Retinal pigment epithelial cell (primary cell): ENCODE results near the gene PRODH.
"Not testable (repeated sequence)": the region's sequence is repeated elsewhere in the genome, so short reads cannot be mapped to it uniquely, and the experiment has no call there.

Experiments
- DNase-seq: peaks from one replicate; pipeline ENCODE4 v3.0.0-alpha.2; 2010; ENCODE audit warnings: low read depth
- H3K4me3 ChIP-seq: 2 replicates; pipeline ENCODE4 v1.5.1; 2011; ENCODE audit warnings: mild to moderate bottlenecking, low read length, control low read depth, moderate library complexity
- TF ChIP-seq, protein P1 (sequence below): conservative IDR thresholded peaks from 2 replicates; pipeline ENCODE4 v1.5.1; 2011; ENCODE audit warnings: low read depth, low read length, control low read depth, inconsistent platforms

The PRODH gene

DNA sequence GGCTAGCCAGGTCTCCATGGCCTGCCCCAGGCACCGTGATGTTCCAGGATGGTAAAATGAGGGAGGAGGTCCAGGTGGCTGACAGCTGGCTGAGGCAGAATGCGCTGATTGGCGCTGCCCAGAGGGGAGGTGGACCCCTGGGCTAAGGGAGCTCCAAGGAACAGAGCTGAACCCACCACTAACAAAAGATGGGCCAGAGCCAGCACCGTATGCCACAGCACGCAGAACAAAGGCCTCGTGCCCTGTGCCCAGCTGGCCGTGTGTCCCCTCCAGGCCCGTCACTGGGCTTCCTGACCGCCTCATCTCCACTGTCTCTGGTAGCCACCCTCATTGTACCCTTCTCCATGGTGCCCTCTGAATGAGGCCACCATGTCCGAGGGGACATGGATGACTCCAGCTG is 19.6 kb upstream of the PRODH start:
- TF ChIP-seq, protein P1, sequence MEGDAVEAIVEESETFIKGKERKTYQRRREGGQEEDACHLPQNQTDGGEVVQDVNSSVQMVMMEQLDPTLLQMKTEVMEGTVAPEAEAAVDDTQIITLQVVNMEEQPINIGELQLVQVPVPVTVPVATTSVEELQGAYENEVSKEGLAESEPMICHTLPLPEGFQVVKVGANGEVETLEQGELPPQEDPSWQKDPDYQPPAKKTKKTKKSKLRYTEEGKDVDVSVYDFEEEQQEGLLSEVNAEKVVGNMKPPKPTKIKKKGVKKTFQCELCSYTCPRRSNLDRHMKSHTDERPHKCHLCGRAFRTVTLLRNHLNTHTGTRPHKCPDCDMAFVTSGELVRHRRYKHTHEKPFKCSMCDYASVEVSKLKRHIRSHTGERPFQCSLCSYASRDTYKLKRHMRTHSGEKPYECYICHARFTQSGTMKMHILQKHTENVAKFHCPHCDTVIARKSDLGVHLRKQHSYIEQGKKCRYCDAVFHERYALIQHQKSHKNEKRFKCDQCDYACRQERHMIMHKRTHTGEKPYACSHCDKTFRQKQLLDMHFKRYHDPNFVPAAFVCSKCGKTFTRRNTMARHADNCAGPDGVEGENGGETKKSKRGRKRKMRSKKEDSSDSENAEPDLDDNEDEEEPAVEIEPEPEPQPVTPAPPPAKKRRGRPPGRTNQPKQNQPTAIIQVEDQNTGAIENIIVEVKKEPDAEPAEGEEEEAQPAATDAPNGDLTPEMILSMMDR = no peak
- no peak for DNase-seq
- no peak overlapping the region for H3K4me3 ChIP-seq

DNA sequence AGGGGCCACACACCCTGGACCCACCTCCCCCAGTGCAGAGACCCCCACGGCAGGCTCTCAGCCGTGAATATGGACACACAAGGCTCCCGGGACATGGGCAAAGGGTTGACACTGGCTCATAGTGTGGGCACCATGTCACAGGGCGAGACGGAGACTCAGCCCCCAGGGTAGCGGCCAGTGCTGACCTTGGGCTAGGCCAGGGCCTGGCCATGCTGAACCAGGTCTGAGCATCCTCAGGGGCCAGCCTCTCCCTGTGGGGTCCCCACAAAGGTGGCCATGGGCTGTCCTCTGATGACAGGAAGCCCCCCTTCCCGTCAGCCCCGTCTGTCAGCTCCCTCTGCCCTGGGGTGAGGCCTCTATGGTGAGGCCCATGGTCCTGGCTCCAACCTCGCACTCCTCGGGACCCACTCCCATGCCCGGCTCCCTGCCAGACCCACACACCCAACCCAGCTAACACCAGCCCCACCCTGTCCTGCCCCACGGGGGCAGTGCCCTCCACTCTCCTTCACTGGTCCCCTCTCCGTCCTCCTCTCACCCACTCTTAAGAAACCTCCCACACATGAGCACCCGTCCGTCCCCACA is 19.0 kb upstream of the PRODH start:
- no peak overlapping the region for H3K4me3 ChIP-seq
- no peak for DNase-seq
- TF ChIP-seq, protein P1 = no peak

DNA sequence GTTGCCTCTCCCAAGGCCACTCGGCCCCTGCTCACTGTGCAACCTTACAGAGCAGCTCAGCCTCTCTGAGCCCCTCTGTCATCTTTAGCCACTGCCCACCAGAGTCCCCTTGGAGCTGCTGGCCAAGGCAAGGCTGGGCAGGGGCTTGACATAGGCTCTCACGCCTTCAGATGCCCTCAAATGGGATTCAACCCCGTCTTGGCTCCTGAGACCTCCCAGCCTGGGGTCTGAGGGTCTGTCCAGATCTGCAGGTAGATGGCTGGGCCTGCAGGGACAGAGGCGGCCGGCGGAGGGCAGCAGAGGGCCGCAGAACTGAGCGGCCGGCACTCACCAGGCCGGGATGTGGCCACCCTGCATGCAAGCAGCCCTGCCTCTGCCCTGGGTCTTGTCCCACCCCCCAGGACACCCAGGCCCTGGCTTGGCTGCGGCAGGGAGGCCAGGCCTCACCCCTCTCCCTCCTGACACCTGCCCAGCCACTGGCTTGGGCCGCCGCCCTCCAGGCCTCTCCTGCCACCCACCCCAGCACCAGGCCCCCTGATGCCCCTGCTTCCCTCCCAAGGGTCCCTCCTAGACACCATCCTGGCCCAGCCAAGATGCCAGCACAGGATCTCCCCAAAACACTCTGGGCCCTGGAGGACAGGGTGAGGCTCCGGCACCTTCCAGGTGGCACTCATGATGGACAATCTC is 18.4 kb upstream of the PRODH start:
- TF ChIP-seq, protein P1 = peak; percentile 84
- not testable (repeated sequence) for H3K4me3 ChIP-seq, DNase-seq

DNA sequence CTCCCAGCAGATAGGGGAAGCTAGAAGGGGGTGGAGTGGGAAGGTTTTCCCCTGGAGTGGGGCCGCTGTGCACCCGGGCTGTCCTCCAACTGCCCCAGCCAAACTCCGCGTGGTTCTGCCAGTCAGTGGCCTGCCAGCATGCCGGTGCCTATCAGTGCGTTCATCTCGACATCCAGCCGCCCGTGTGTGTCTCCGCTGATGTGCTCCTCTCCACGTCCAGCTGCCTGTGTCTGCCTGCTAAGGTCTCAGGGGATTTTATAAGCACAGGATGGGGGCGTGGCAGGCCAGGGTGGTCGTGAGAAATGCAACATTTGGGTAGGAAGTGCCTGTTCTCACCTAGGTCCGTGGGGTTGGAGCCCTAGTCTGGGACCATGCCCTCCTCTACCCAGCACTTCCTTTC is 17.0 kb upstream of the PRODH start:
- not testable (repeated sequence) for DNase-seq, H3K4me3 ChIP-seq

DNA sequence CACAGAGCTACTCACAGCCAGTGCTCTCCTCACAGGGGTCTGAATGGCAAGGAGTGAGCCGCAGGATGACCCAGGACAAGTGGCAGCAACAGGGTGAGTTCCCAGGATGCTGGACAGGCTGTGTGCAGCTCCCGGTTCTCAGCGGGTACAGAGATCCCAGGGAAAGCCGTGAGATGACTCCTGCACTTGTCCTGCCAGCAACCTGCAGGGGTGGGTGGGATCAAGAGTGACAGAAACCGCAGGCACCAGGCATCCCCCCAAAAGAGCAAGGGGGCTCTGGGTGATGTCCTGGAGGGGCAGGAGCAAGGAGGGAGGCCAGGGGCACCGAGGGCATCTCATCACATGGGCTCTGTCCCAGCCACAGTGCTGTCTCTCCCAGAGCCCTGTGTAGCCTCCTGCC is 15.9 kb upstream of the PRODH start:
- no peak for DNase-seq
- no peak overlapping the region for H3K4me3 ChIP-seq
- TF ChIP-seq, protein P1 = no peak

DNA sequence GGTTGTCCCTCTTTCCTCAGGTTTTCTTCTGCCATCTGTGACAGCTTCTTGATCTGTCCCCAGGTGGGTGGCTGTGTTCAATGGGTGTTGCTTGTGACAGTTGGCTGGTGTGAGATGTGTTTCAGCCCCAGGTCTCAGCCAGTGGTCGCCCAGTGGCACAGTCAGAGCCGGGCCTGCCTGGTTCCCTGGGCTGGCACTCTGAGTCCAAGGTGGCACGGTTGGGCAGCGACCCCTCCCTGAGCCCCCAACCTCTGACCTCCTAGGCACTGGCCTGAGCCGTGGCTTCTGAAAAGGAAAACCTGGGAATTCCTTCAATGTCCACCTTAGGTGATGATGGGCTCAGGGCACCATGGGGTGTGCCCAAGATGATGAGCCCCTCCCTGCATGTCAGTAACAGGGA is 14.0 kb upstream of the PRODH start:
- no peak overlapping the region for H3K4me3 ChIP-seq
- DNase-seq = no peak
- TF ChIP-seq, protein P1 = no peak

DNA sequence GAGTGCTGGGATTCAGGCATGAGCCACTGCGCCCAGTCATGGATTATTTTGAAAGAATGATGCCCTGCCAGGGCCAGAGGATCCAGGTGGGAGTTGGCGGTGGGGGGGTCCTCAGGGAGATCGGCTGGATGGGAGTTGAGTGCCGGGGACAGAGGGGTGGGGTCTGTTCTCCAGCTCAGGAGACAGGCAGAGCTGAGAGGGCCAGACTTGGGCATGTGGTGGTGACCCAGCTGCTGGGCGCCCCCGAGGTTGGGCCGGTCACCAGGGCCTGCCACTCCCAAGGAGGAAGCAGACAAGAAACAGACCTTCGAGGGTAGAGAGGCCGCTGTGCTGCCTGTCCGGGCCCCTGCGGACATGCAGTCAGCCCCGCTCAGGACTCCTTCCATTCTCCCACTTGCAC is 11.8 kb upstream of the PRODH start:
- no peak for DNase-seq
- H3K4me3 ChIP-seq = no peak overlapping the region
- TF ChIP-seq, protein P1 = no peak

DNA sequence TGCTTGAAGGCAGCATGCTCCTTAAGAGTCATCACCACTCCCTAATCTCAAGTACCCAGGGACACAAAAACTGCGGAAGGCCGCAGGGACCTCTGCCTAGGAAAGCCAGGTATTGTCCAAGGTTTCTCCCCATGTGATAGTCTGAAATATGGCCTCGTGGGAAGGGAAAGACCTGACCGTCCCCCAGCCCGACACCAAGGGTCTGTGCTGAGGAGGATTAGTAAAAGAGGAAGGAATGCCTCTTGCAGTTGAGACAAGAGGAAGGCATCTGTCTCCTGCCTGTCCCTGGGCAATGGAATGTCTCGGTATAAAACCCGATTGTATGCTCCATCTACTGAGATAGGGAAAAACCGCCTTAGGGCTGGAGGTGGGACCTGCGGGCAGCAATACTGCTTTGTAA is 11.0 kb upstream of the PRODH start:
- H3K4me3 ChIP-seq, DNase-seq: not testable (repeated sequence)

DNA sequence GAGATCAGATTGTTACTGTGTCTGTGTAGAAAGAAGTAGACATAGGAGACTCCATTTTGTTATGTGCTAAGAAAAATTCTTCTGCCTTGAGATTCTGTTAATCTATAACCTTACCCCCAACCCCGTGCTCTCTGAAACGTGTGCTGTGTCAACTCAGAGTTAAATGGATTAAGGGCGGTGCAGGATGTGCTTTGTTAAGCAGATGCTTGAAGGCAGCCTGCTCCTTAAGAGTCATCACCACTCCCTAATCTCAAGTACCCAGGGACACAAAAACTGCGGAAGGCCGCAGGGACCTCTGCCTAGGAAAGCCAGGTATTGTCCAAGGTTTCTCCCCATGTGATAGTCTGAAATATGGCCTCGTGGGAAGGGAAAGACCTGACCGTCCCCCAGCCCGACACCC is 2.6 kb upstream of the PRODH start:
- DNase-seq = not testable (repeated sequence)

DNA sequence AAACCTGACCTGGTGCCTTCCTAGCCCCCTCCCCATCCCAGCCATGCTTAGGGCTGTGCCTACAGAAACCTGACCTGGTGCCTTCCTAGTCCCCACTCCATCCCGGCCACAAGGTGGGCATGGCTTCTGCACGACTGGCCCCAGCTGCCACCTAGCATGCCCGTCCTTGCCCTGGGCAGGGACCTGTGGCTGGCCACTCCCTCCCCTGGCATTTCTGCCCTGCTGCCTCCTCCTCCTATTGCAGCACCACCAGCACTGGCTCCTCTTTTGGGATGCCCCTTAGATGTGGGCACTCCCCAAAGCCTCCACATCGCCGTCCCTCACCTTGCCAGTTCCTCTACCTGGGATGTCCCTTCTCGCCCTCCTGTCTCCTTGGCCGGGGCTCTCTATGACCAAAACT is 1.4 kb downstream of the PRODH start:
- DNase-seq, H3K4me3 ChIP-seq: not testable (repeated sequence)

More for the DNA sequence above, 2.6 kb upstream of the PRODH start:
- not testable (repeated sequence) for H3K4me3 ChIP-seq
